ENCODE data around the gene SPRN. TPM values are rescaled to one million over a fixed set of nuclear protein-coding genes. Genes with fewer than 3 reads are reported as not detected.
"Not testable (repeated sequence)": the region's sequence is repeated elsewhere in the genome, so short reads cannot be mapped to it uniquely, and the experiment has no call there.

Gene SPRN, protein sequence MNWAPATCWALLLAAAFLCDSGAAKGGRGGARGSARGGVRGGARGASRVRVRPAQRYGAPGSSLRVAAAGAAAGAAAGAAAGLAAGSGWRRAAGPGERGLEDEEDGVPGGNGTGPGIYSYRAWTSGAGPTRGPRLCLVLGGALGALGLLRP
- total RNA-seq = not detected
- long read RNA-seq = 0 reads

DNA sequence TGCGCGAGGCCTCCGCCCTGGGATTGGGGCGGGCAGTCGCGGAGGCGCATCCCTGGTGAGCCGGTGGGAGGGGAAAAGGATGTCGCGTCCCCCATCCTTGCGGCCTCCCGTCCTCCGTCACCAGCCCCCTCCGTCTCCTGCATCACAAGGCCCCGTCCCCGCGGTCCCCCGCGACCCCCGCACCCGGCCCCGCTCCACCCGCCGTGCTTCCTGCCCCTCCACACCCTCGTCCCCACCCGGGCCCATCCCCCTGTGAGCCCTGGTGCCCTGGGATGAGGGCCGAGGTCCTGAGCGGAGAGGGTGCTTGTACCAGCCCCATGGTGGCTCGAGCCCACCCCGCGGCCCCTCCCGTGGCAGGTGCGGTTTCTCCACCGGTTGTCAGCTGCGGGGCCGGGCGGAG lies at the start of gene SPRN:
TSS of gene SPRN (minus strand) at position 25 of the 400 bp plus-strand sequence. CDS start 944 bp downstream, outside the sequence.
- ATAC-seq; intact Hi-C loops (cut with DNase I, micrococcal nuclease); DNase-seq: not testable (repeated sequence)

GRCh38 chr10:133474027-133474426 lies 49.6 kb upstream of the SPRN start:
- ATAC-seq = no peak
- DNase-seq = no peak
- intact Hi-C loops (cut with DNase I, micrococcal nuclease) = no loop called here

GRCh38 chr10:133473270-133473669 lies 48.8 kb upstream of the SPRN start:
- ATAC-seq (no peak), DNase-seq (no peak)
- intact Hi-C loops (cut with DNase I, micrococcal nuclease) = no loop called here

DNA sequence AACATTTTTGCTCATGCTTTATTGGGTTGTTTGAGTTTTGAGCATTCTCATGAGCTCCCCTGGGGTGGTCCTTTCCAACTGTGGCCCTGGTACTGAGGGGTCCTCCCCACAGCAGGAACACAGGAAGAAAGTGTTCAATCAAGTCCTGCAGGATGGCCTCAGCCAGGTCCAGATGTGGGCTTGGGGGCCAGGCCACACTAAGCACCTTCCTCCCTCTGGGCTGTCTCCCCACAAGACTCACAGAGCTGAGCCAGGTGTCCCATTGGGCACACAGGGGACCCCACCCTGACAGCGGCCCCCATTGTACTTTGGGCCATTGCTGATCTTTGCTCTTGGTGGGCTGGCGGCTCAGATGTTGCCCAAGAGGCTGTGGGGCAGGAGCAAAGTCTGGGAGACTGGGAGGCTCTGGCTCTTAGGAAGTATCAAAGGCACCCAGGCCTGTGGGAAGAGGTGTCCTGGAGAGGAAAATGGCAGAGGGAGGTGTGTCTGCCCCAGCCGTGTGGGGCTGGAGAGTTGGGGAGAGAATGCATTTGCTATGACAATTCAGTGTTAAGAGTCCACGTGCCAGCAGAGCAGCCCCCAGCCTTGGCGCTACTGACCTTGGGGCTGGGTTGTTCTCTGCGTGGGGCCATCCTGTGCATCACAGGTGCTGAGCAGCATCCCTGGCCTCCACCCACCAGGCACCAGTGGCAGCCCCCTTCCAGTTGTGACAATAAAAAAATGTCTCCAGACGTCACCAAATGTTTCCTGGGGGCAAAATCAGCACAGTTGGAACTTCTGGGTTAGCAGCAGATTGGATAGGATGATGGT lies 47.1 kb upstream of the SPRN start:
- no peak for ATAC-seq
- intact Hi-C loops (cut with DNase I, micrococcal nuclease) = no loop called here
- no peak for DNase-seq

GRCh38 chr10:133469205-133469604 lies 44.8 kb upstream of the SPRN start:
- DNase-seq; ATAC-seq; intact Hi-C loops (cut with DNase I, micrococcal nuclease): not testable (repeated sequence)

DNA sequence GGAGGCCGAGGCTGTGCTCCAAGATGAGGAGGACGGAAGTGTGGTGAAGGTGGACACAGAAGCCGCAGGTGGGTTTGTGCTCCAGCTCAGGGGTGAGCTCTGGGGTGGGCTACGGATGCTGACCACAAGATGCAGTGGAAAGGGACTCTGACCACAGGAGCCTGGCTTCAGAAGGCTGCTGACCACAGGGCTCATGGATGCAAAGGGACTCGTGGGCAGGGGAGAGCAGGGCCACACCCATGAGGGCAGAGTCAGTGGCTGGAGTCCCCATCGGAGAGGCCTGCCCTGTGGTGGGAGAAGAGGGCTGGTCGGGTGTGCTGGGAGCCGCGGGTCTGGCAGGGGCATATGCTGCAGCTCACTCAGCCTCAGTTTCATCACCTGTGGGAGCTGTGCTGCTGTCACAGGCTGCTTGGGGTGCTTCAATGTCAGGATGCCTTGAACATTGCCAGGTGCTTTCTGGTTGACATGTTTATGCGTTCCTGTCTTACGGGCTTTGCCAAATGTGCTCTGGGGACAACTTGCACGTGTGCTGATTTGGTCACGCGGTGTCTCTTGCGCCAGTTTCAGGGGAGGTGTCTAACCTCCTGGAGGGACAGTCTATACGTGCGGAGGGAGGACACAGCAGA lies 43.0 kb upstream of the SPRN start:
- ATAC-seq (no peak), DNase-seq (no peak)
- intact Hi-C loops (cut with DNase I, micrococcal nuclease) = no loop called here

DNA sequence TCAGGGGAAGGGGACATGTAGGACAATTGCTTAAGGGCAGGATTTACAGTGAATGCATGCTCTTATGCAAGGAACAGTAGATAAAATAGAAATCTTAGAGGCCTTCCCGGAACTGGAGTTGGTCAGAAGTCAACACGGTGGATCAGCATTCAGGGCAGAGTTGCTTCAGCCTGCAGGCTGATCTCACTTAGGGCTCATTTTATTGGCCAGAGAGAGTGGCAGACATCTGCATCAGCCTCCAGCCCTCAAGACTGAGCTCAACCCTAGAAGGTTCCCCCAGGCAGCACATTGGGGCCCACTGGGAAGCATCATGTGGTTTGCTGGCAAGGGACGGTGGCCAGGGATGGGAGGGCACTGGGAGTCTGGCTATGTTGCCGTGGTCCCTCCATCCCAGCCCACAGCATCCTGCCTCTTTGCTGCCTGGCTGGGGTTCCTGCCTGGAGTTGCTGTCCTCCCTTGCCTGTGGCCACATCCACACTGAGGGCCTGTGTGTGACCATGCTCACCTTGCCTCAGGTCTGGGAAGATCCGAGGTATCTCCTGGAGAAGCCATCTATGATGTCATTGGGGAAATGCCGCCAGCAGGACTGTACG lies 42.4 kb upstream of the SPRN start:
- intact Hi-C loops (cut with DNase I, micrococcal nuclease) = no loop called here
- no peak for ATAC-seq
- DNase-seq = no peak

- no peak for DNase-seq
- intact Hi-C loops (cut with DNase I, micrococcal nuclease) = no loop called here
- ATAC-seq = no peak
Measured at GRCh38 chr10:133465950-133466474, 41.6 kb upstream of the SPRN start.

- no peak for DNase-seq
- ATAC-seq = no peak
- intact Hi-C loops (cut with DNase I, micrococcal nuclease) = no loop called here
Measured at GRCh38 chr10:133465191-133465949, 40.9 kb upstream of the SPRN start.

DNA sequence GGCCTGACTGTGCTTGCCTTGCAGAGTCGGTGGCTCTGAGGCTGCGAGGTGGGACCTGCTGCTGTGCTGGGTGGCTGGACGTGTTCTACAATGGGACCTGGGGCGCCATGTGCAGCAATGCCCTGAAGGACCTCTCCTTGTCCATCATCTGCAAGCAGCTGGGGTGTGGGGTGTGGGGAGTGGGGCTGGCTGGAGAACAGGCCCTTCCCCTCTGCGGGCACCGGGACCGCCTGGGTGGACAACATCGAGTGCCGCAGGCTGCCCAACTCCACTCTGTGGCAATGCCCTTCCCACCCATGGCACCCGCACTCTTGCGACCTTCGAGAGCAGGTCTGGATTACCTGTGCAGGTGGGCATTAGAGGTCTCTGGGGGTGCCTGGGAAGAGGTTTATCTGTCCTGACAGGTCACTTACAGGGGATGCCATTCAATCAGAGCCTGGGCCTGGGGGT lies 40.2 kb upstream of the SPRN start:
- no peak for DNase-seq
- intact Hi-C loops (cut with DNase I, micrococcal nuclease) = no loop called here

GRCh38 chr10:133462512-133463305 lies 38.3 kb upstream of the SPRN start:
- intact Hi-C loops (cut with DNase I, micrococcal nuclease) = no loop called here
- DNase-seq (no peak), ATAC-seq (no peak)

More for the DNA sequence above, 40.2 kb upstream of the SPRN start:
- ATAC-seq = no peak

DNA sequence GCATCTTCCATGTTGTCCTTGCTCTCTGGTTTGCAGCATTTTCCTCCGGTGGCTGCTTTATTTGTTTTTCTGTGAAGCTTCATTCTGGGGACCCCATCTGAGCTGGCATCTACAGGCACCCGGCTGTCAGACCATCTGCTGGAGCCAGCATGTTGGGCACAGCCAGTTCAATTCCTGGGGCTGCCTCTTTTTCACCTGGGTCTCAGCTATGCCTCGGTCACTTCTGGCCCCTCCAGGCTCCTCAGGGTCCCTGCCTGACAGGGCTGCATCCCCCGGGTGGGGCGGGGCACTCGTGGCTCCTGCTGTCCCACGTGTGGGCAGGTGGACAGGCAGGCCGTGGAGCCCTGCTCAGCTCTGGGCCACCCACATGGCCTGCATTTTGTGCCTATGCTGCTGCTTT lies 37.4 kb upstream of the SPRN start:
- intact Hi-C loops (cut with DNase I, micrococcal nuclease) = no loop called here
- DNase-seq (no peak), ATAC-seq (no peak)

GRCh38 chr10:133461027-133461426 lies 36.6 kb upstream of the SPRN start:
- DNase-seq (no peak), ATAC-seq (no peak)
- intact Hi-C loops (cut with DNase I, micrococcal nuclease) = no loop called here

- ATAC-seq (no peak), DNase-seq (no peak)
- intact Hi-C loops (cut with DNase I, micrococcal nuclease) = no loop called here
Measured at GRCh38 chr10:133460208-133460769, 35.9 kb upstream of the SPRN start.

DNA sequence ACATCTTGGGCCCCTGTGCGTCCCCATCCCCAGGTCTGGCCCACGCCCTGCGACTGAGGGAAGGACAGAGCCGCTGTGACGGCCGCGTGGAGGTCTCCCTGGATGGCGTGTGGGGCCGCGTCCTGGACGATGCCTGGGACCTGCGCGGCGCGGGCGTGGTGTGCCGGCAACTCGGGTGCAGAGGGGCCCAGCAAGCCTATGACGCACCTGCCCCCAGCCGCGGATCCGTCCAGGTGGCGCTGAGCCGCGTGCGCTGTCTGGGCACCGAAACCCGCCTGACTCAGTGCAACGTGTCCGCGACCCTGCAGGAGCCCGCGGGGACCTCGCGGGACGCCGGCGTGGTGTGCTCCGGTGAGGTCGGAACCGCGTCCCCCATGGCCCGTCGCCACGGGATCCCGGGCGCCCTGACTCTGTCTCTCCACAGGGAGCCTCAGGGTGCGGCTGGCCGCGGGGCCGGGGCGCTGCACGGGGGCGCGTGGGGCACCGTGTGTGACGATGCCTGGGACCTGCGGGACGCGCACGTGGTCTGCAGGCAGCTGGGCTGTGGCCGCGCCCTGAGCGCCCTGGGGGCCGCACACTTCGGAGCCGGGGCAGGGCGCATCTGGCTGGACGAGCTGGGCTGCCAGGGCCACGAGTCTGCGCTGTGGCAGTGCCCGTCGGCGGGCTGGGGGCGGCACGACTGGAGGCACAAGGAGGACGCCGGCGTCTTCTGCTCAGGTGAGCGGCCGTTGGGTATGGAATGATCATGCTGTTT lies 35.2 kb upstream of the SPRN start:
- DNase-seq = no peak
- no peak for ATAC-seq
- intact Hi-C loops (cut with DNase I, micrococcal nuclease) = no loop called here

GRCh38 chr10:133458710-133459453 lies 34.5 kb upstream of the SPRN start:
- DNase-seq (no peak), ATAC-seq (no peak)
- intact Hi-C loops (cut with DNase I, micrococcal nuclease) = no loop called here

Data from left colon (tissue), 2 donors.